ENCODE measurements around the gene TMEM184A. TPM values are rescaled to one million over a fixed set of nuclear protein-coding genes. Genes with fewer than 3 reads are reported as not detected.

TMEM184A gene
- total RNA-seq, 1 donor from 2014 or later, result 0.22 TPM

GRCh38 chr7:1513657-1514095, 42.3 kb downstream of the TMEM184A start:
- intact Hi-C loops (cut with micrococcal nuclease), result no loop called here
- peak; percentile 72 for DNase-seq
- peak; percentile 77 for ATAC-seq

- ATAC-seq, result peak; percentile 93
- intact Hi-C loops (cut with micrococcal nuclease), result no loop called here
- DNase-seq, result peak; percentile 89
Measured at GRCh38 chr7:1512781-1513656, 43.0 kb downstream of the TMEM184A start.

- DNase-seq (no peak), ATAC-seq (no peak)
- intact Hi-C loops (cut with micrococcal nuclease), result no loop called here
Measured at GRCh38 chr7:1511444-1512422, 44.3 kb downstream of the TMEM184A start.

GRCh38 chr7:1510780-1511154, 45.2 kb downstream of the TMEM184A start:
- ATAC-seq (no peak), DNase-seq (no peak)
- intact Hi-C loops (cut with micrococcal nuclease), result no loop called here

GRCh38 chr7:1509226-1509625, 46.8 kb downstream of the TMEM184A start:
- intact Hi-C loops (cut with micrococcal nuclease), result no loop called here
- DNase-seq, result no peak

GRCh38 chr7:1508277-1508758, 47.7 kb downstream of the TMEM184A start:
- intact Hi-C loops (cut with micrococcal nuclease), result no loop called here
- no peak for DNase-seq
- ATAC-seq, result no peak

More at GRCh38 chr7:1509226-1509625, 46.8 kb downstream of the TMEM184A start:
- no peak for ATAC-seq

- DNase-seq, result no peak
- ATAC-seq, result no peak
- intact Hi-C loops (cut with micrococcal nuclease), result no loop called here
Measured at GRCh38 chr7:1505731-1506550, 50.1 kb downstream of the TMEM184A start.

- peak; percentile 95 for DNase-seq
- intact Hi-C loops (cut with micrococcal nuclease), result no loop called here
- peak; percentile 93 for ATAC-seq
Measured at GRCh38 chr7:1503816-1504775, 51.9 kb downstream of the TMEM184A start, which contains the start of gene INTS1. Gene INTS1 (minus strand): TSS chr7:1504389. CDS start chr7:1503960, 429 bp downstream.

GRCh38 chr7:1503390-1503789, 52.6 kb downstream of the TMEM184A start:
- peak; percentile 31 for DNase-seq
- ATAC-seq, result no peak
- intact Hi-C loops (cut with micrococcal nuclease), result no loop called here

GRCh38 chr7:1502845-1503244, 53.2 kb downstream of the TMEM184A start:
- ATAC-seq, result no peak
- intact Hi-C loops (cut with micrococcal nuclease), result no loop called here
- no peak for DNase-seq

- no peak for ATAC-seq
- no peak for DNase-seq
- intact Hi-C loops (cut with micrococcal nuclease), result no loop called here
Measured at GRCh38 chr7:1501487-1502270, 54.3 kb downstream of the TMEM184A start.

- ATAC-seq (no peak), DNase-seq (peak; percentile 27)
- intact Hi-C loops (cut with micrococcal nuclease), result no loop called here
Measured at GRCh38 chr7:1500064-1500807, 55.8 kb downstream of the TMEM184A start.

GRCh38 chr7:1499367-1500029, 56.5 kb downstream of the TMEM184A start:
- DNase-seq (no peak), ATAC-seq (no peak)
- intact Hi-C loops (cut with micrococcal nuclease), result no loop called here

- intact Hi-C loops (cut with micrococcal nuclease), result no loop called here
- no peak for ATAC-seq
- DNase-seq, result no peak
Measured at GRCh38 chr7:1498370-1499305, 57.4 kb downstream of the TMEM184A start.

Data from left ventricle myocardium superior (tissue), 1 donor.